ENCODE measurements around the gene TMEM239. TPM values are rescaled to one million over a fixed set of nuclear protein-coding genes. Genes with fewer than 3 reads are reported as not detected.
A peak's percentile ranks its signal among the peaks of the same experiment; 100 is the strongest.
"Not testable (repeated sequence)": the region's sequence is repeated elsewhere in the genome, so short reads cannot be mapped to it uniquely, and the experiment has no call there.

The TMEM239 gene
- total and polyA plus RNA-seq, 12 donors: 0.08 TPM; not detected in 11

DNA sequence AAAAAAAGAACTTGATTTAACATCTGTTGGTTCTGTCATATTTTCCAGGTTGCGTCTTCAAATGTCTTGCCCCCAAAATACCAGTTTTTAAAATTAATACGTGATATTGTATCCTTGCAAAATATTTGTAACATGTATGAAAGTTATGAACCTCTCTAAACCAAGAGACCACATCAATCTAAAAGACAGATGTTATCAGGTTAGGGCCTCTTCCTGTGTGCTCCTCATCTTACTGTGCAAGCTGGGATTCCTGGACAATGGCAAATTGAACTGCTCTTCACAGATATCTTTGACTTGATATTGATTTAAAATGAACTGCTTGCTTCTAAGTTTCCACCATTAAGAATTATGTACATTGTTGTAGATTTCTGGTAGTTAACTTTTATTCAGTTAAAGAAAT, 9.6 kb downstream of the TMEM239 start:
- Histone ChIP-seq H3K27me3 (peaks cover 10% of the 10 kb centered on the region), H3K9me3 (replicated peaks in 1 of 3) (no peaks in the 10 kb centered on the region), H3K36me3 (replicated peaks in 1 of 2) (no peaks in the 10 kb centered on the region), H3K27ac (no peak overlapping the region), H3K4me1 (replicated peaks in 1 of 2) (no peaks in the 10 kb centered on the region), H3K4me3 (no peak overlapping the region)
- intact Hi-C loops (cut with DNase I): no loop called here
- DNase-seq: no peak
- TF ChIP-seq CTCF (IDR thresholded peaks at IDR 0.05) (no peak), POLR2A (IDR thresholded peaks at IDR 0.05) (no peak)
- 84 to 98% (median 90%) methylated on average over 2 of the region's 2 CpGs for WGBS, 4 donors

GRCh38 chr20:2826655-2827054, 10.5 kb downstream of the TMEM239 start:
- H3K4me1 ChIP-seq (replicated peaks in 1 of 2): no peaks in the 10 kb centered on the region
- 69 to 81% (median 77%) methylated on average over 4 of the region's 4 CpGs for WGBS, 4 donors
- TF ChIP-seq POLR2A (IDR thresholded peaks at IDR 0.05): no peak
- no peak for TF ChIP-seq CTCF (IDR thresholded peaks at IDR 0.05)

DNA sequence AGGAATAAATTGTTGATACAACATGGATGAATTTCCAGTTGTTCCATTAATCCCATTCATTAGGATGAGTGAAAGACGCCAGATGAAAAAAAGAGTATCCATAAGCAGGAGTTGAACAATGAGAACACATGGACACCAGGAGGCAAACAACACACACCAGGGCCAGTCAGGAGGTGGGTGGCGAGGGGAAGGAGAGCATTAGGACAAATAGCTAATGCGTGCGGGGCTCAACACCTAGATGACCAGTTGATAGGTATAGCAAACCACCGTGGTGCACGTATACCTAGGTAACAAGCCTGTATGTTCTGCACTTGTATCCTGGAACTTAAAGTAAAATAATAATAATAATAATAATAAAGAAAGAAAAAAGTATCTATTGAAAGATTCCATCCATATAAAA, 13.2 kb downstream of the TMEM239 start:
- DNase-seq: peak in 2 of 7 donors; percentile 7 to 18
- H3K27ac ChIP-seq: no peak overlapping the region

More at GRCh38 chr20:2826655-2827054, 10.5 kb downstream of the TMEM239 start:
- no peak overlapping the region for H3K27ac ChIP-seq
- no peak for DNase-seq
- no peaks in the 10 kb centered on the region for H3K36me3 ChIP-seq (replicated peaks in 1 of 2)
- no peaks in the 10 kb centered on the region for H3K9me3 ChIP-seq (replicated peaks in 1 of 3)
- intact Hi-C loops (cut with DNase I): no loop called here
- peaks cover 6% of the 10 kb centered on the region for H3K27me3 ChIP-seq
- H3K4me3 ChIP-seq: no peak overlapping the region

GRCh38 chr20:2831206-2831605, 15.0 kb downstream of the TMEM239 start:
- H3K4me1 ChIP-seq (replicated peaks in 1 of 2); H3K27me3 ChIP-seq; H3K36me3 ChIP-seq (replicated peaks in 1 of 2); H3K9me3 ChIP-seq (replicated peaks in 1 of 3); H3K4me3 ChIP-seq; H3K27ac ChIP-seq; intact Hi-C loops (cut with DNase I): not testable (repeated sequence)
- 62 to 85% (median 77%) methylated on average over 7 of the region's 7 CpGs for WGBS, 4 donors
- peak in 1 of 7 donors; percentile 30 for DNase-seq

More for the DNA sequence above, 13.2 kb downstream of the TMEM239 start:
- 65 to 77% (median 72%) methylated on average over 6 of the region's 6 CpGs for WGBS, 4 donors
- Histone ChIP-seq H3K36me3 (replicated peaks in 1 of 2) (no peaks in the 10 kb centered on the region), H3K4me3 (no peak overlapping the region), H3K4me1 (replicated peaks in 1 of 2) (no peaks in the 10 kb centered on the region), H3K9me3 (replicated peaks in 1 of 3) (no peaks in the 10 kb centered on the region), H3K27me3 (peaks cover 6% of the 10 kb centered on the region)
- intact Hi-C loops (cut with DNase I): no loop called here
- TF ChIP-seq CTCF (IDR thresholded peaks at IDR 0.05) (no peak), POLR2A (IDR thresholded peaks at IDR 0.05) (no peak)

DNA sequence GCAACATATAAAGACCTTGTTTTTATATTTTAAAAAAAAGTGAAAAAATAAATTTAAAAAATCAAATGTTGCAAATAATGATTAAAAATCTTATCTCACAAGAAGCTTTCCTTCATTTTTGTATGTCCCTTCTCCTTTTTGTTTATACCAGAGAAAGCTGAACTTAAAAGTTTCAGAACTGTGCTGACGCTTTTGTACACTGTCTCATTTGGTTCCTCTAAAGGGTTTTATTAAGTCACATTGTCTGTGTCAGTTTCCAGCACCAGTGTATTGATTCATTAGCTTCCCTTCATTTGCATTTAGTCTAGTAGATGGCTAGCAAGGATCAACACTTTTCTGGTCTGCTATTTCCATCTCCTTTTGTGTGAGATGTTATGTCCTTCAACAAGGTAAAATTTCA, 17.6 kb downstream of the TMEM239 start:
- TF ChIP-seq POLR2A (IDR thresholded peaks at IDR 0.05): no peak
- TF ChIP-seq CTCF (IDR thresholded peaks at IDR 0.05): no peak
- Histone ChIP-seq H3K27me3 (peaks cover 2% of the 10 kb centered on the region), H3K27ac (no peak overlapping the region), H3K4me3 (no peak overlapping the region), H3K9me3 (replicated peaks in 1 of 3) (no peaks in the 10 kb centered on the region), H3K36me3 (replicated peaks in 1 of 2) (no peaks in the 10 kb centered on the region), H3K4me1 (replicated peaks in 1 of 2) (no peaks in the 10 kb centered on the region)
- 69 to 81% (median 74%) methylated on average over 1 of the region's 1 CpG for WGBS, 4 donors
- no peak for DNase-seq
- intact Hi-C loops (cut with DNase I): no loop called here

Data from adrenal gland (tissue), 12 donors.